PC-3 (cell line): ENCODE measurements around the gene INCENP.

Experiments used
- EZH2phosphoT487 ChIP-seq: fragments of 300-600 bp; sonication (generic); IDR thresholded peaks from 2 replicates; pipeline ENCODE4 v1.6.1; 2018; ENCODE audit warnings: mild to moderate bottlenecking, antibody characterized with exemption, low read length, borderline replicate concordance
- TF ChIP-seq, protein P1 (sequence below): fragments of 300-600 bp; sonication (generic); conservative IDR thresholded peaks from 2 replicates; pipeline ENCODE4 v1.5.1; 2017; ENCODE audit warnings: antibody characterized with exemption, low read depth, mild to moderate bottlenecking, low read length

DNA sequence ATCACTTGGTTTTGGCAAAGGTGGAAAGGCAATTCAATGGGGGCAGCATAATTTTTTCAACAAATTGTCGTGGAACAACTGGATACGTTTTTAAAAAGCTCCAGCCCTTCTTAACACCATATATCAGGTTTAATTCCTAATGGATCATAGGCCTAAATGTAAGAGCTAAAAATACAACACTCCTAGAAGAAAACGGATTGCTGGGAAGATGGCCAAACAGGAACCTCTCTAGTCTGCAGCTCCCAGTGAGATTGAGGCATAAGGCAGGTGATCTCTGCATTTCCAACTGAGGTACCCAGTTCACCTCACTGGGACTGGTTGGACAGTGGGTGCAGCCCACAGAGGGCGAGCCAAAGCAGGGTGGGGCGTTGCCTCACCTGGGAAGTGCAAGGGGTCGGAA, 33.8 kb downstream of the INCENP start:
- TF ChIP-seq, protein P1, sequence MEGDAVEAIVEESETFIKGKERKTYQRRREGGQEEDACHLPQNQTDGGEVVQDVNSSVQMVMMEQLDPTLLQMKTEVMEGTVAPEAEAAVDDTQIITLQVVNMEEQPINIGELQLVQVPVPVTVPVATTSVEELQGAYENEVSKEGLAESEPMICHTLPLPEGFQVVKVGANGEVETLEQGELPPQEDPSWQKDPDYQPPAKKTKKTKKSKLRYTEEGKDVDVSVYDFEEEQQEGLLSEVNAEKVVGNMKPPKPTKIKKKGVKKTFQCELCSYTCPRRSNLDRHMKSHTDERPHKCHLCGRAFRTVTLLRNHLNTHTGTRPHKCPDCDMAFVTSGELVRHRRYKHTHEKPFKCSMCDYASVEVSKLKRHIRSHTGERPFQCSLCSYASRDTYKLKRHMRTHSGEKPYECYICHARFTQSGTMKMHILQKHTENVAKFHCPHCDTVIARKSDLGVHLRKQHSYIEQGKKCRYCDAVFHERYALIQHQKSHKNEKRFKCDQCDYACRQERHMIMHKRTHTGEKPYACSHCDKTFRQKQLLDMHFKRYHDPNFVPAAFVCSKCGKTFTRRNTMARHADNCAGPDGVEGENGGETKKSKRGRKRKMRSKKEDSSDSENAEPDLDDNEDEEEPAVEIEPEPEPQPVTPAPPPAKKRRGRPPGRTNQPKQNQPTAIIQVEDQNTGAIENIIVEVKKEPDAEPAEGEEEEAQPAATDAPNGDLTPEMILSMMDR, result no peak
- TF ChIP-seq EZH2phosphoT487, result no peak
